Activated CD8-positive, alpha-beta memory T cell treated with anti-CD3 and anti-CD28 coated beads, Interleukin-2, amount 10 ng/mL, durations not matched to agents 7 days and 5 days (primary cell): ENCODE results near the gene CYP11A1. TPM values are rescaled to one million over a fixed set of nuclear protein-coding genes. Genes with fewer than 3 reads are reported as not detected.
"Not testable (repeated sequence)": the region's sequence is repeated elsewhere in the genome, so short reads cannot be mapped to it uniquely, and the experiment has no call there.

ENCODE experiments used
- ATAC-seq: fragments of 150-1000 bp; cut with Tn5 transposase; one replicate; pipeline ENCODE4 v1.10.0; 2021; ENCODE audit warnings: moderate library complexity
- CTCF ChIA-PET: fragments of 350-600 bp; sonication (Branson Sonifier 250); formaldehyde crosslinking; loops from one replicate; lab custom pipeline; 2021; ENCODE audit warnings: antibody characterized with exemption; lab: Charles Lee
- DNase-seq: peaks from one replicate; pipeline ENCODE4 v3.0.0-alpha.2; 2020
- H3K27ac Mint-ChIP-seq: one replicate; pipeline ENCODE4 v1.8.0; 2021; ENCODE audit warnings: mild to moderate bottlenecking, mixed read lengths
- H3K27me3 Mint-ChIP-seq: one replicate; pipeline ENCODE4 v1.8.0; 2021; ENCODE audit warnings: mixed read lengths
- H3K36me3 Mint-ChIP-seq: one replicate; pipeline ENCODE4 v1.8.0; 2021; ENCODE audit warnings: mild to moderate bottlenecking, mixed read lengths
- H3K4me1 Mint-ChIP-seq: one replicate; pipeline ENCODE4 v1.8.0; 2021; ENCODE audit warnings: mixed read lengths
- H3K4me3 Mint-ChIP-seq: one replicate; pipeline ENCODE4 v1.8.0; 2021; ENCODE audit warnings: mild to moderate bottlenecking, moderate library complexity, mixed read lengths
- H3K9me3 Mint-ChIP-seq: one replicate; pipeline ENCODE4 v1.8.0; 2022; ENCODE audit warnings: low read depth, mixed read lengths
- total RNA-seq, 2 experiments: library from RNA; stranded (reverse); gene quantifications; one replicate each; pipeline ENCODE4 v1.2.3, GENCODE V29; 2021

CYP11A1 gene
- total RNA-seq, 2 experiments from 2014 or later = 0.55 TPM; not detected in 1

GRCh38 chr15:74373731-74374647 is 6.5 kb upstream of the CYP11A1 start:
- Mint-ChIP-seq H3K4me1 (peaks cover 22% of the 10 kb centered on the region), H3K4me3 (peak overlapping the region; percentile 73), H3K27me3 (peaks cover 33% of the 10 kb centered on the region), H3K27ac (peak overlapping the region; percentile 75), H3K36me3 (no peaks in the 10 kb centered on the region), H3K9me3 (no peaks in the 10 kb centered on the region)
- ATAC-seq (peak; percentile 96), DNase-seq (peak; percentile 97)
- CTCF ChIA-PET = interaction anchor here (0.6 to 18.5 kb wide), 32 partner anchors 10 to 437 kb away, joined by 3 to 668 read pairs (median 5); partner anchors contain the start of genes ARID3B, CLK3, SEMA7A and UBL7

- Mint-ChIP-seq H3K36me3 (no peaks in the 10 kb centered on the region), H3K27ac (no peak overlapping the region), H3K4me1 (peaks cover 18% of the 10 kb centered on the region), H3K4me3 (peak overlapping the region; percentile 73), H3K27me3 (peaks cover 39% of the 10 kb centered on the region), H3K9me3 (no peaks in the 10 kb centered on the region)
- ATAC-seq = no peak
- DNase-seq = no peak
- CTCF ChIA-PET = interaction anchor here (0.5 to 18.5 kb wide), 21 partner anchors 10 to 438 kb away, joined by 3 to 668 read pairs (median 11); partner anchors contain the start of genes ARID3B, CLK3, SEMA7A and UBL7
Measured at GRCh38 chr15:74373056-74373650, 5.7 kb upstream of the CYP11A1 start.

GRCh38 chr15:74370471-74370870 is 3.0 kb upstream of the CYP11A1 start:
- Mint-ChIP-seq H3K27ac (no peak overlapping the region), H3K4me1 (peaks cover 20% of the 10 kb centered on the region), H3K27me3 (peaks cover 57% of the 10 kb centered on the region), H3K9me3 (no peaks in the 10 kb centered on the region), H3K4me3 (no peak overlapping the region), H3K36me3 (no peaks in the 10 kb centered on the region)
- DNase-seq (no peak), ATAC-seq (no peak)
- CTCF ChIA-PET = interaction anchor here (0.8 to 18.5 kb wide), 9 partner anchors 12 to 401 kb away, joined by 3 to 668 read pairs (median 5); partner anchors contain the start of gene SEMA7A

GRCh38 chr15:74369756-74370155 is 2.3 kb upstream of the CYP11A1 start:
- no peak overlapping the region for H3K27ac Mint-ChIP-seq
- peaks cover 16% of the 10 kb centered on the region for H3K4me1 Mint-ChIP-seq
- H3K36me3 Mint-ChIP-seq = no peaks in the 10 kb centered on the region
- no peaks in the 10 kb centered on the region for H3K9me3 Mint-ChIP-seq
- DNase-seq = no peak
- ATAC-seq = no peak
- H3K4me3 Mint-ChIP-seq = no peak overlapping the region
- H3K27me3 Mint-ChIP-seq = peaks cover 65% of the 10 kb centered on the region
- CTCF ChIA-PET = interaction anchor here (1.0 to 18.5 kb wide), 5 partner anchors 12 to 401 kb away, joined by 3 to 668 read pairs (median 5); partner anchors contain the start of gene SEMA7A

- Mint-ChIP-seq H3K27ac (no peak overlapping the region), H3K36me3 (no peaks in the 10 kb centered on the region)
- CTCF ChIA-PET = interaction anchor here (1.1 to 18.5 kb wide), 5 partner anchors 67 to 402 kb away, joined by 3 to 668 read pairs (median 5); partner anchors contain the start of gene SEMA7A
Measured at GRCh38 chr15:74369084-74369745, 1.8 kb upstream of the CYP11A1 start.

GRCh38 chr15:74368121-74368520 is 675 bp upstream of the CYP11A1 start:
- no peak for DNase-seq
- H3K27ac Mint-ChIP-seq = no peak overlapping the region
- ATAC-seq = no peak
- no peak overlapping the region for H3K4me3 Mint-ChIP-seq
- CTCF ChIA-PET = interaction anchor here (1.0 to 1.1 kb wide), 2 partner anchors 245 to 264 kb away, joined by 3 to 6 read pairs; no protein-coding TSS in a partner anchor
- peaks cover 74% of the 10 kb centered on the region for H3K27me3 Mint-ChIP-seq
- no peaks in the 10 kb centered on the region for H3K9me3 Mint-ChIP-seq
- H3K4me1 Mint-ChIP-seq = peaks cover 5% of the 10 kb centered on the region
- H3K36me3 Mint-ChIP-seq = no peaks in the 10 kb centered on the region

More at GRCh38 chr15:74369084-74369745, 1.8 kb upstream of the CYP11A1 start:
- Mint-ChIP-seq H3K9me3 (no peaks in the 10 kb centered on the region), H3K4me3 (no peak overlapping the region), H3K4me1 (peaks cover 11% of the 10 kb centered on the region), H3K27me3 (peaks cover 70% of the 10 kb centered on the region)
- DNase-seq (no peak), ATAC-seq (no peak)

GRCh38 chr15:74365598-74366445 is 1.6 kb downstream of the CYP11A1 start:
- Mint-ChIP-seq H3K4me1 (peaks cover 5% of the 10 kb centered on the region), H3K4me3 (peak overlapping the region; percentile 55), H3K9me3 (no peaks in the 10 kb centered on the region), H3K27ac (no peak overlapping the region), H3K36me3 (no peaks in the 10 kb centered on the region), H3K27me3 (peaks cover 73% of the 10 kb centered on the region)
- CTCF ChIA-PET = interaction anchor here (0.7 to 1.4 kb wide), 5 partner anchors 75 to 1496 kb away, joined by 3 to 7 read pairs (median 4); no protein-coding TSS in a partner anchor
- no peak for DNase-seq
- peak; percentile 77 for ATAC-seq

GRCh38 chr15:74364936-74365597 is 2.4 kb downstream of the CYP11A1 start:
- CTCF ChIA-PET = interaction anchor here (0.6 to 0.7 kb wide), 2 partner anchors 267 to 870 kb away, joined by 3 read pairs; no protein-coding TSS in a partner anchor

GRCh38 chr15:74362482-74362881 is 5.0 kb downstream of the CYP11A1 start:
- CTCF ChIA-PET = interaction anchor here (0.6 kb wide), 1 partner anchor 121 kb away, joined by 3 read pairs; no protein-coding TSS in a partner anchor
- DNase-seq (no peak), ATAC-seq (no peak)
- Mint-ChIP-seq H3K36me3 (no peaks in the 10 kb centered on the region), H3K4me3 (no peak overlapping the region), H3K27me3 (peaks cover 51% of the 10 kb centered on the region), H3K4me1 (peaks cover 5% of the 10 kb centered on the region), H3K9me3 (no peaks in the 10 kb centered on the region), H3K27ac (no peak overlapping the region)

More at GRCh38 chr15:74364936-74365597, 2.4 kb downstream of the CYP11A1 start:
- no peak for ATAC-seq
- no peaks in the 10 kb centered on the region for H3K9me3 Mint-ChIP-seq
- H3K36me3 Mint-ChIP-seq = no peaks in the 10 kb centered on the region
- peaks cover 66% of the 10 kb centered on the region for H3K27me3 Mint-ChIP-seq
- no peak overlapping the region for H3K27ac Mint-ChIP-seq
- peaks cover 5% of the 10 kb centered on the region for H3K4me1 Mint-ChIP-seq
- peak overlapping the region; percentile 55 for H3K4me3 Mint-ChIP-seq
- no peak for DNase-seq

GRCh38 chr15:74360855-74361254 is 6.6 kb downstream of the CYP11A1 start:
- H3K27ac Mint-ChIP-seq, H3K4me3 Mint-ChIP-seq, DNase-seq, ATAC-seq, CTCF ChIA-PET, H3K36me3 Mint-ChIP-seq, H3K4me1 Mint-ChIP-seq, H3K9me3 Mint-ChIP-seq: not testable (repeated sequence)
- H3K27me3 Mint-ChIP-seq = peaks cover 40% of the 10 kb centered on the region

- not testable (repeated sequence) for H3K4me1 Mint-ChIP-seq
Measured at GRCh38 chr15:74359376-74359775, 8.1 kb downstream of the CYP11A1 start.

More at GRCh38 chr15:74359376-74359775, 8.1 kb downstream of the CYP11A1 start:
- DNase-seq, CTCF ChIA-PET, H3K36me3 Mint-ChIP-seq, ATAC-seq, H3K4me3 Mint-ChIP-seq, H3K27ac Mint-ChIP-seq, H3K9me3 Mint-ChIP-seq: not testable (repeated sequence)
- peaks cover 40% of the 10 kb centered on the region for H3K27me3 Mint-ChIP-seq
